IMR-90 (cell line): ENCODE measurements around the gene DOK3. TPM values are rescaled to one million over a fixed set of nuclear protein-coding genes. Genes with fewer than 3 reads are reported as not detected.

Experiments used
- ATAC-seq: fragments of 200-7000 bp; cut with Tn5 transposase; 2 replicates; pipeline ENCODE4 v1.9.1; 2020; ENCODE audit warnings: low read depth, mild to moderate bottlenecking, moderate library complexity
- BruUV-seq: library from RNA; stranded (reverse); fragments of 400-500 nt; replicated peaks from 2 replicates; lab custom pipeline; 2021; lab: Mats Ljungman, UMichigan
- CTCF ChIA-PET: fragments of 300-600 bp; formaldehyde crosslinking; extraction: SDS; loops from one replicate; lab custom pipeline; 2021; ENCODE audit warnings: antibody characterized with exemption; lab: Yijun Ruan, JAX
- POLR2A ChIA-PET: fragments of 300-600 bp; sonication (Branson Sonifier 250); formaldehyde crosslinking; loops from one replicate; lab custom pipeline; 2022; ENCODE audit warnings: antibody characterized with exemption; ENCODE audit not compliant: unreplicated experiment; lab: Charles Lee
- DNase-seq: peaks from one replicate; pipeline ENCODE4 v3.0.0; 2013
- H2AFZ ChIP-seq: replicated peaks from 2 replicates; pipeline ENCODE3; 2013; ENCODE audit warnings: low read length, mild to moderate bottlenecking; ENCODE audit not compliant: poor library complexity
- H2AK5ac ChIP-seq: 2 replicates; pipeline ENCODE4 v1.6.1; 2013; ENCODE audit warnings: low read depth, low read length, inconsistent platforms
- H2AK9ac ChIP-seq: replicated peaks from 2 replicates; pipeline ENCODE3; 2013; ENCODE audit warnings: mild to moderate bottlenecking, low read depth, low read length, moderate library complexity; ENCODE audit not compliant: poor library complexity
- H2BK120ac ChIP-seq: 2 replicates; pipeline ENCODE4 v1.6.1; 2013; ENCODE audit warnings: low read depth, low read length, inconsistent platforms
- H2BK15ac ChIP-seq: 3 replicates; pipeline ENCODE4 v1.6.1; 2013; ENCODE audit warnings: low read depth, low read length, inconsistent platforms
- H2BK20ac ChIP-seq: 2 replicates; pipeline ENCODE4 v1.6.1; 2013; ENCODE audit warnings: low read depth, mild to moderate bottlenecking, inconsistent platforms, low read length, moderate library complexity
- H2BK5ac ChIP-seq: 2 replicates; pipeline ENCODE4 v1.6.1; 2013; ENCODE audit warnings: mild to moderate bottlenecking, low read depth, low read length, inconsistent platforms; ENCODE audit not compliant: poor library complexity, severe bottlenecking
- H3K14ac ChIP-seq: replicated peaks from 2 replicates; pipeline ENCODE4 v1.6.1; 2013; ENCODE audit warnings: low read depth, low read length, inconsistent platforms
- H3K18ac ChIP-seq: 2 replicates; pipeline ENCODE4 v1.6.1; 2013; ENCODE audit warnings: low read depth, low read length, control low read depth
- H3K23ac ChIP-seq: 2 replicates; pipeline ENCODE4 v1.6.1; 2013; ENCODE audit warnings: low read depth, low read length, inconsistent platforms
- H3K27ac ChIP-seq: 2 replicates; pipeline ENCODE4 v1.5.1; 2013; ENCODE audit warnings: mild to moderate bottlenecking, control low read depth, low read length; ENCODE audit not compliant: insufficient read depth
- H3K27me3 ChIP-seq: 2 replicates; pipeline ENCODE4 v1.6.1; 2013; ENCODE audit warnings: low read length; ENCODE audit not compliant: control insufficient read depth, insufficient read depth
- H3K36me3 ChIP-seq: 2 replicates; pipeline ENCODE4 v1.6.1; 2013; ENCODE audit warnings: low read length, mixed read lengths; ENCODE audit not compliant: control insufficient read depth, insufficient read depth
- H3K4ac ChIP-seq: 2 replicates; pipeline ENCODE4 v1.6.1; 2013; ENCODE audit warnings: low read depth, low read length, inconsistent platforms
- H3K4me1 ChIP-seq: 2 replicates; pipeline ENCODE4 v1.6.1; 2013; ENCODE audit warnings: low read length, mixed read lengths; ENCODE audit not compliant: control insufficient read depth, insufficient read depth
- H3K4me2 ChIP-seq: 2 replicates; pipeline ENCODE4 v1.6.1; 2013; ENCODE audit warnings: low read depth, mild to moderate bottlenecking, control low read depth, low read length, moderate library complexity
- H3K4me3 ChIP-seq: 2 replicates; pipeline ENCODE4 v1.5.1; 2013; ENCODE audit warnings: low read depth, mild to moderate bottlenecking, control low read depth, low read length, moderate library complexity; ENCODE audit not compliant: insufficient read depth
- H3K56ac ChIP-seq: 2 replicates; pipeline ENCODE4 v1.6.1; 2013; ENCODE audit warnings: low read length, inconsistent platforms; ENCODE audit not compliant: insufficient read depth; ENCODE audit errors: extremely low read depth
- H3K79me1 ChIP-seq, 2 experiments: 2 replicates each; pipeline ENCODE4 v1.6.1; 2013; ENCODE audit warnings: low read length in 2 of 2, inconsistent platforms in 1 of 2, low read depth in 1 of 2
- H3K9ac ChIP-seq: 2 replicates; pipeline ENCODE4 v1.6.1; 2013; ENCODE audit warnings: low read depth, low read length, control low read depth
- H3K9me1 ChIP-seq: 2 replicates; pipeline ENCODE4 v1.6.1; 2013; ENCODE audit warnings: low read length, inconsistent platforms; ENCODE audit not compliant: insufficient read depth
- H3K9me3 ChIP-seq: 2 replicates; pipeline ENCODE4 v1.6.1; 2013; ENCODE audit warnings: low read length; ENCODE audit not compliant: control insufficient read depth, insufficient read depth
- H4K20me1 ChIP-seq: 2 replicates; pipeline ENCODE4 v1.6.1; 2013; ENCODE audit warnings: low read length, inconsistent platforms; ENCODE audit not compliant: insufficient read depth
- H4K5ac ChIP-seq: 2 replicates; pipeline ENCODE4 v1.6.1; 2013; ENCODE audit warnings: mild to moderate bottlenecking, low read depth, low read length, control low read depth
- H4K8ac ChIP-seq, 2 experiments: 2 replicates each; pipeline ENCODE4 v1.6.1; 2013; ENCODE audit warnings: low read depth in 2 of 2, low read length in 2 of 2, control low read depth in 1 of 2, inconsistent platforms in 1 of 2
- H4K91ac ChIP-seq: 2 replicates; pipeline ENCODE4 v1.6.1; 2013; ENCODE audit warnings: low read depth, low read length, inconsistent platforms; ENCODE audit not compliant: insufficient read depth
- BHLHE40 ChIP-seq: fragments of 150-350 bp; IDR thresholded peaks from 2 replicates; pipeline ENCODE4 v1.6.1; 2016; ENCODE audit warnings: mild to moderate bottlenecking, low read depth, low read length
- CEBPB ChIP-seq: IDR thresholded peaks from 2 replicates; pipeline ENCODE4 v1.6.1; 2012; ENCODE audit warnings: low read depth, low read length, improper control_type of control experiment
- CHD1 ChIP-seq: IDR thresholded peaks from 2 replicates; pipeline ENCODE4 v1.6.1; 2012; ENCODE audit warnings: low read depth, low read length, improper control_type of control experiment
- FOS ChIP-seq: fragments of 150-350 bp; IDR thresholded peaks from 2 replicates; pipeline ENCODE4 v1.6.1; 2016; ENCODE audit warnings: low read depth, low read length
- MAFK ChIP-seq: IDR thresholded peaks from 2 replicates; pipeline ENCODE4 v1.6.1; 2012; ENCODE audit warnings: low read depth, low read length, improper control_type of control experiment
- MAZ ChIP-seq: IDR thresholded peaks from 2 replicates; pipeline ENCODE4 v1.6.1; 2012; ENCODE audit warnings: low read depth, mild to moderate bottlenecking, low read length, improper control_type of control experiment, moderate library complexity, borderline replicate concordance
- MXI1 ChIP-seq: IDR thresholded peaks from 2 replicates; pipeline ENCODE4 v1.6.1; 2012; ENCODE audit warnings: low read depth, mild to moderate bottlenecking, low read length, moderate library complexity, borderline replicate concordance
- POLR2A ChIP-seq: IDR thresholded peaks from 2 replicates; pipeline ENCODE4 v1.6.1; 2012; ENCODE audit warnings: mild to moderate bottlenecking, low read depth, low read length
- RCOR1 ChIP-seq: IDR thresholded peaks from 2 replicates; pipeline ENCODE4 v1.6.1; 2012; ENCODE audit warnings: mild to moderate bottlenecking, low read length, improper control_type of control experiment; ENCODE audit not compliant: insufficient replicate concordance
- RFX5 ChIP-seq: IDR thresholded peaks from 2 replicates; pipeline ENCODE4 v1.8.0; 2012; ENCODE audit warnings: low read depth, mild to moderate bottlenecking, low read length, moderate library complexity
- SMC3 ChIP-seq: fragments of 150-350 bp; IDR thresholded peaks from 2 replicates; pipeline ENCODE4 v1.6.1; 2016; ENCODE audit warnings: low read depth, mild to moderate bottlenecking, antibody characterized with exemption, low read length, moderate library complexity
- WGBS, 2 experiments: methylation state at CpG; one replicate each; pipeline versions ENCODE4 v1.1.5 to v1.1.7; 2013; ENCODE audit warnings: missing lambda C conversion rate in 2 of 2; ENCODE audit not compliant: insufficient read length in 1 of 2; ENCODE audit errors: extremely low coverage in 2 of 2; 5-methylcytosine and 5-hydroxymethylcytosine counted together
- dilution Hi-C: fragments of 300-500 bp; cut with HindIII; formaldehyde crosslinking; loops from one replicate; pipeline ENCODE4 v1.14.3; 2018; ENCODE audit warnings: low sequenced_read_pairs; ENCODE audit not compliant: unreplicated experiment
- in situ Hi-C: fragments of 300-500 bp; cut with MboI; formaldehyde crosslinking; loops from 3 replicates; pipeline ENCODE4 v1.14.3; 2019; ENCODE audit warnings: low sequenced_read_pairs, inconsistent platforms, mixed read lengths
- intact Hi-C: fragments of 100-400 bp; cut with micrococcal nuclease; formaldehyde crosslinking; loops from 2 replicates; pipeline ENCODE4 v1.10.0; 2022
- polyA plus RNA-seq, 3 experiments: library from polyadenylated mRNA; depleted of rRNA; stranded (reverse); fragments of >200 nt; gene quantifications; 2 replicates each; pipeline ENCODE4 v1.2.3, GENCODE V29; 2012; ENCODE audit warnings: low replicate concordance in 1 of 3
- total RNA-seq: library from RNA; depleted of rRNA; stranded (reverse); fragments of >200 nt; gene quantifications from 2 replicates; pipeline ENCODE4 v1.2.3, GENCODE V29; 2012
- TF ChIP-seq, protein P1 (sequence below): conservative IDR thresholded peaks from 2 replicates; pipeline ENCODE4 v1.5.1; 2012; ENCODE audit warnings: mild to moderate bottlenecking, low read depth, low read length, improper control_type of control experiment
- TF ChIP-seq, protein P2 (sequence below): fragments of 150-350 bp; IDR thresholded peaks from 2 replicates; pipeline ENCODE4 v1.6.1; 2017; ENCODE audit warnings: mild to moderate bottlenecking, antibody characterized with exemption, low read length, low read depth
- TF ChIP-seq, protein P3 (sequence below): fragments of 150-350 bp; IDR thresholded peaks from 2 replicates; pipeline ENCODE4 v1.6.1; 2016; ENCODE audit warnings: low read depth, mild to moderate bottlenecking, low read length, moderate library complexity, borderline replicate concordance

Gene DOK3
- total and polyA plus RNA-seq, 2 of the 4 experiments (the other 2 are of a cell fraction) = 0.54 to 3.9 TPM

DNA sequence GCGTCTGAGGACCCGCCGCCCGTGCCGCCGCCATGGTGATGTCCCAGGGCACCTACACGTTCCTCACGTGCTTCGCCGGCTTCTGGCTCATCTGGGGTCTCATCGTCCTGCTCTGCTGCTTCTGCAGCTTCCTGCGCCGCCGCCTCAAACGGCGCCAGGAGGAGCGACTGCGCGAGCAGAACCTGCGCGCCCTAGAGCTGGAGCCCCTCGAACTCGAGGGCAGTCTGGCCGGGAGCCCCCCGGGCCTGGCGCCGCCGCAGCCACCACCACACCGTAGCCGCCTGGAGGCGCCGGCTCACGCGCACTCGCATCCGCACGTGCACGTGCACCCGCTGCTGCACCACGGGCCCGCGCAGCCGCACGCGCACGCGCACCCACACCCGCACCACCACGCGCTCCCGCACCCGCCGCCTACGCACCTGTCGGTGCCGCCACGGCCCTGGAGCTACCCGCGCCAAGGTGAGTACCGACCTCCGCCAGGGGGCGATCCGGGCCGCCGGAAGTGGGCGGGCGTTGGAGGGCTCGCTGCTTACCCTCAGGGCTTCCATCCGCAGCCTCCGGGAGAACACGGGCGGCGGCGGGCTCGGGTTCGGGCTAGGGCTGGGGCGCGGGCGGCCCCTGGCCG is 54.5 kb downstream of the DOK3 start:
- peak overlapping the region; percentile 38 for H3K4me3 ChIP-seq
- peak overlapping the region; percentile 82 for H3K4me2 ChIP-seq
- H4K20me1 ChIP-seq = peaks cover 56% of the 10 kb centered on the region
- H3K9me3 ChIP-seq = no peaks in the 10 kb centered on the region
- WGBS, 2 experiments = 2% methylated on average over 31 of the region's 80 CpGs; no CpG with 5 or more reads in 1 of the 2 experiments
- no peak overlapping the region for H2AK5ac ChIP-seq
- H3K4me1 ChIP-seq = peaks cover 8% of the 10 kb centered on the region
- no peak overlapping the region for H2BK20ac ChIP-seq
- no peak overlapping the region for H2BK5ac ChIP-seq
- CTCF ChIA-PET = interaction anchor here (0.7 to 5.2 kb wide), 6 partner anchors 10 to 65 kb away, joined by 3 to 44 read pairs (median 4); no protein-coding TSS in a partner anchor
- ATAC-seq (peak; percentile 37), DNase-seq (peak; percentile 57)
- H2AK9ac ChIP-seq = peak overlapping the region; percentile 82
- in situ Hi-C loops (no loop called here), dilution Hi-C loops (no loop called here), intact Hi-C loops (loop anchor here (1.0 kb wide), 1 partner anchor 45 kb away; no protein-coding TSS in a partner anchor)
- POLR2A ChIA-PET = interaction anchor here (0.5 kb wide), 1 partner anchor 66 kb away, joined by 3 read pairs; no protein-coding TSS in a partner anchor
- H3K9ac ChIP-seq = 0 out of 2 replicates have a peak overlapping the region, but pooled peaks have one; percentile 14
- no peak overlapping the region for H3K4ac ChIP-seq
- H3K36me3 ChIP-seq = peaks cover 36% of the 10 kb centered on the region
- 0 out of 2 replicates have a peak overlapping the region, but pooled peaks have one; percentile 1 for H3K56ac ChIP-seq
- no peaks in the 10 kb centered on the region for H3K27me3 ChIP-seq
- no peak overlapping the region for H3K14ac ChIP-seq
- H3K18ac ChIP-seq = no peak overlapping the region
- H3K79me1 ChIP-seq = peaks cover 0 to 7% of the 10 kb centered on the region in 2 experiments; a peak in 1 of 4 replicates
- H4K8ac ChIP-seq = no peak overlapping the region
- no peak overlapping the region for H3K23ac ChIP-seq
- H2BK15ac ChIP-seq = no peak overlapping the region
- no peak overlapping the region for H4K91ac ChIP-seq
- H2AFZ ChIP-seq = peak overlapping the region; percentile 82
- H3K9me1 ChIP-seq = no peaks in the 10 kb centered on the region
- H4K5ac ChIP-seq = no peak overlapping the region
- BruUV-seq = no TSS peak
- H3K27ac ChIP-seq = no peak overlapping the region; the same call in 1 of the 2 replicates
- no peak overlapping the region for H2BK120ac ChIP-seq
- TF ChIP-seq POLR2A (no peak), FOS (no peak), MAZ (peak; percentile 31; the same call in 1 of the 2 replicates), MAFK (no peak), CEBPB (no peak), MXI1 (peak; percentile 51; the same call in 1 of the 2 replicates), SMC3 (no peak; the same call in 1 of the 2 replicates), RCOR1 (peak; percentile 63), CHD1 (no peak), RFX5 (no peak), BHLHE40 (peak; percentile 91)
- TF ChIP-seq, protein P1, sequence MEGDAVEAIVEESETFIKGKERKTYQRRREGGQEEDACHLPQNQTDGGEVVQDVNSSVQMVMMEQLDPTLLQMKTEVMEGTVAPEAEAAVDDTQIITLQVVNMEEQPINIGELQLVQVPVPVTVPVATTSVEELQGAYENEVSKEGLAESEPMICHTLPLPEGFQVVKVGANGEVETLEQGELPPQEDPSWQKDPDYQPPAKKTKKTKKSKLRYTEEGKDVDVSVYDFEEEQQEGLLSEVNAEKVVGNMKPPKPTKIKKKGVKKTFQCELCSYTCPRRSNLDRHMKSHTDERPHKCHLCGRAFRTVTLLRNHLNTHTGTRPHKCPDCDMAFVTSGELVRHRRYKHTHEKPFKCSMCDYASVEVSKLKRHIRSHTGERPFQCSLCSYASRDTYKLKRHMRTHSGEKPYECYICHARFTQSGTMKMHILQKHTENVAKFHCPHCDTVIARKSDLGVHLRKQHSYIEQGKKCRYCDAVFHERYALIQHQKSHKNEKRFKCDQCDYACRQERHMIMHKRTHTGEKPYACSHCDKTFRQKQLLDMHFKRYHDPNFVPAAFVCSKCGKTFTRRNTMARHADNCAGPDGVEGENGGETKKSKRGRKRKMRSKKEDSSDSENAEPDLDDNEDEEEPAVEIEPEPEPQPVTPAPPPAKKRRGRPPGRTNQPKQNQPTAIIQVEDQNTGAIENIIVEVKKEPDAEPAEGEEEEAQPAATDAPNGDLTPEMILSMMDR = peak; percentile 60
- TF ChIP-seq, protein P2, sequence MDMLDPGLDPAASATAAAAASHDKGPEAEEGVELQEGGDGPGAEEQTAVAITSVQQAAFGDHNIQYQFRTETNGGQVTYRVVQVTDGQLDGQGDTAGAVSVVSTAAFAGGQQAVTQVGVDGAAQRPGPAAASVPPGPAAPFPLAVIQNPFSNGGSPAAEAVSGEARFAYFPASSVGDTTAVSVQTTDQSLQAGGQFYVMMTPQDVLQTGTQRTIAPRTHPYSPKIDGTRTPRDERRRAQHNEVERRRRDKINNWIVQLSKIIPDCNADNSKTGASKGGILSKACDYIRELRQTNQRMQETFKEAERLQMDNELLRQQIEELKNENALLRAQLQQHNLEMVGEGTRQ = no peak; the same call in 1 of the 2 replicates
- TF ChIP-seq, protein P3, sequence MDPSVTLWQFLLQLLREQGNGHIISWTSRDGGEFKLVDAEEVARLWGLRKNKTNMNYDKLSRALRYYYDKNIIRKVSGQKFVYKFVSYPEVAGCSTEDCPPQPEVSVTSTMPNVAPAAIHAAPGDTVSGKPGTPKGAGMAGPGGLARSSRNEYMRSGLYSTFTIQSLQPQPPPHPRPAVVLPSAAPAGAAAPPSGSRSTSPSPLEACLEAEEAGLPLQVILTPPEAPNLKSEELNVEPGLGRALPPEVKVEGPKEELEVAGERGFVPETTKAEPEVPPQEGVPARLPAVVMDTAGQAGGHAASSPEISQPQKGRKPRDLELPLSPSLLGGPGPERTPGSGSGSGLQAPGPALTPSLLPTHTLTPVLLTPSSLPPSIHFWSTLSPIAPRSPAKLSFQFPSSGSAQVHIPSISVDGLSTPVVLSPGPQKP = no peak
